Measurements from ENCODE around the gene IQCB1. TPM values are rescaled to one million over a fixed set of nuclear protein-coding genes. Genes with fewer than 3 reads are reported as not detected.

IQCB1 gene
- total and polyA plus RNA-seq, 9 of the 15 experiments (the other 6 are each of a cell fraction or from before 2014, with no cell fraction given) = 21.1 to 38.1 (median 27.5) TPM

GRCh38 chr3:121869736-121870135 lies 34.9 kb upstream of the IQCB1 start:
- H3K4me1 ChIP-seq (replicated peaks in 1 of 2; ENCODE audit: control insufficient read depth in 2 of 2, insufficient read depth in 2 of 2, low read length in 2 of 2) = no peaks in the 10 kb centered on the region
- no peak for TF ChIP-seq ARID1B (IDR thresholded peaks at IDR 0.05)
- TF ChIP-seq ZNF3 (CRISPR knock-in tag; IDR thresholded peaks at IDR 0.05) = no peak
- TF ChIP-seq, protein P1, sequence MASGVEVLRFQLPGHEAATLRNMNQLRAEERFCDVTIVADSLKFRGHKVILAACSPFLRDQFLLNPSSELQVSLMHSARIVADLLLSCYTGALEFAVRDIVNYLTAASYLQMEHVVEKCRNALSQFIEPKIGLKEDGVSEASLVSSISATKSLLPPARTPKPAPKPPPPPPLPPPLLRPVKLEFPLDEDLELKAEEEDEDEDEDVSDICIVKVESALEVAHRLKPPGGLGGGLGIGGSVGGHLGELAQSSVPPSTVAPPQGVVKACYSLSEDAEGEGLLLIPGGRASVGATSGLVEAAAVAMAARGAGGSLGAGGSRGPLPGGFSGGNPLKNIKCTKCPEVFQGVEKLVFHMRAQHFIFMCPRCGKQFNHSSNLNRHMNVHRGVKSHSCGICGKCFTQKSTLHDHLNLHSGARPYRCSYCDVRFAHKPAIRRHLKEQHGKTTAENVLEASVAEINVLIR (CRISPR knock-in tag; IDR thresholded peaks at IDR 0.05) = no peak
- TF ChIP-seq ZNF592 (IDR thresholded peaks at IDR 0.05) = no peak
- TF ChIP-seq BRD9 (IDR thresholded peaks at IDR 0.05; ENCODE audit: low read depth, partially characterized antibody) = no peak
- TF ChIP-seq HINFP (tag; conservative IDR thresholded peaks at IDR 0.05; ENCODE audit: low read depth) = no peak
- TF ChIP-seq ZBTB8A (IDR thresholded peaks at IDR 0.05; ENCODE audit: partially characterized antibody) = no peak
- TF ChIP-seq CSDE1 (IDR thresholded peaks at IDR 0.05) = no peak
- TF ChIP-seq NEUROD1 (IDR thresholded peaks at IDR 0.05; ENCODE audit: borderline replicate concordance, low read depth, low read length, partially characterized antibody) = no peak
- no peak for TF ChIP-seq TEAD2 (tag; IDR thresholded peaks at IDR 0.05)
- TF ChIP-seq ZNF395 (CRISPR knock-in tag; IDR thresholded peaks at IDR 0.05) = no peak
- no peak for TF ChIP-seq ETV5 (CRISPR knock-in tag; IDR thresholded peaks at IDR 0.05; ENCODE audit: low read depth)
- no peak for TF ChIP-seq ZBTB1 (CRISPR knock-in tag; IDR thresholded peaks at IDR 0.05; ENCODE audit: borderline replicate concordance, low read depth)
- H3K27me3 ChIP-seq (ENCODE audit: control insufficient read depth in 2 of 2, insufficient read depth in 2 of 2, low read length in 2 of 2) = no peaks in the 10 kb centered on the region
- DNase-seq (ENCODE audit: extremely low read depth in 1 of 4, low spot score in 3 of 4) = no peak
- H3K79me2 ChIP-seq (ENCODE audit: control insufficient read depth, insufficient read depth, low read length) = no peaks in the 10 kb centered on the region
- no peak for ATAC-seq
- WGBS (ENCODE audit: insufficient coverage, low coverage, missing lambda C conversion rate) = 54% methylated on average over 2 of the region's 2 CpGs
- BruUV-seq (replicated peaks) = no TSS peak
- H3K9ac ChIP-seq (ENCODE audit: insufficient read depth in 1 of 2, low read depth in 2 of 2, low read length in 2 of 2) = no peak overlapping the region
- CTCF ChIA-PET (ENCODE audit: low intra/inter-chr PET ratio) = interaction anchor here (0.5 kb wide), 1 partner anchor 943 kb away, joined by 3 read pairs; no protein-coding TSS in a partner anchor
- H2AFZ ChIP-seq (ENCODE audit: low read depth, low read length) = no peak overlapping the region
- POLR2A ChIA-PET = no interaction called here
- in situ Hi-C loops (cut with MboI) = no loop called here
- FAIRE-seq = no peak
- no peak overlapping the region for H3K4me2 ChIP-seq (ENCODE audit: insufficient read depth, low read length)
- H3K27ac ChIP-seq (ENCODE audit: extremely low read depth, low read depth, low read length) = no peak overlapping the region
- no peaks in the 10 kb centered on the region for H3K36me3 ChIP-seq (ENCODE audit: control insufficient read depth, insufficient read depth, low read length)
- H3K4me3 ChIP-seq = no peak overlapping the region
- H3K9me1 ChIP-seq (ENCODE audit: control insufficient read depth, insufficient read depth, low read length) = no peaks in the 10 kb centered on the region
- no peaks in the 10 kb centered on the region for H3K9me3 ChIP-seq (replicated peaks; ENCODE audit: control insufficient read depth, insufficient read depth, low read depth, low read length)
- intact Hi-C loops (cut with micrococcal nuclease) = no loop called here
- H4K20me1 ChIP-seq (replicated peaks; ENCODE audit: control insufficient read depth, insufficient read depth, low read length) = no peaks in the 10 kb centered on the region

Measured in K562 (cell line).